GM23338 (cell line): Measurements from ENCODE around the gene CGB3.
"Not testable (repeated sequence)": the region's sequence is repeated elsewhere in the genome, so short reads cannot be mapped to it uniquely, and the experiment has no call there.

Experiments
- CREB1 ChIP-seq: fragments of 250-450 bp; sonication (Bioruptor Pico); IDR thresholded peaks from 2 replicates; pipeline ENCODE4 v1.5.0; 2020; ENCODE audit warnings: low read depth, mild to moderate bottlenecking, moderate library complexity
- CTCF ChIP-seq, 2 experiments: fragments of 200-600 bp in 1 of 2; sonication (generic) in 1 of 2; conservative IDR thresholded peaks; 2 replicates each; pipeline versions ENCODE4 v1.5.1 to v1.6.1; 2016 to 2017; ENCODE audit warnings: antibody characterized with exemption in 2 of 2, low read depth in 2 of 2, mild to moderate bottlenecking in 2 of 2, moderate library complexity in 1 of 2
- EZH2 ChIP-seq: fragments of 200-600 bp; sonication (generic); IDR thresholded peaks from one replicate; pipeline ENCODE4 v1.8.0; 2017; ENCODE audit warnings: antibody characterized with exemption, mild to moderate bottlenecking, low read depth; ENCODE audit not compliant: unreplicated experiment
- EZH2phosphoT487 ChIP-seq: fragments of 200-600 bp; sonication (generic); IDR thresholded peaks from one replicate; pipeline ENCODE4 v1.8.1; 2018; ENCODE audit warnings: antibody characterized with exemption; ENCODE audit not compliant: unreplicated experiment
- POLR2AphosphoS5 ChIP-seq: IDR thresholded peaks from 2 replicates; pipeline ENCODE4 v1.6.1; 2016; ENCODE audit warnings: antibody characterized with exemption, low read depth
- REST ChIP-seq: IDR thresholded peaks from one replicate; pipeline ENCODE4 v1.6.1; 2018; ENCODE audit warnings: antibody characterized with exemption; ENCODE audit not compliant: unreplicated experiment
- STAT1 ChIP-seq: IDR thresholded peaks from one replicate; pipeline ENCODE4 v1.6.1; 2016; ENCODE audit warnings: antibody characterized with exemption; ENCODE audit not compliant: unreplicated experiment
- ZNF331 ChIP-seq: fragments of 250-450 bp; sonication (Bioruptor Pico); IDR thresholded peaks from 2 replicates; pipeline ENCODE4 v1.5.0; 2020; ENCODE audit warnings: low read depth, mild to moderate bottlenecking, moderate library complexity

GRCh38 chr19:49031642-49032301, 7.6 kb upstream of the CGB3 start, which contains the start of gene CGB2:
- TF ChIP-seq CTCF (conservative IDR thresholded peaks at IDR 0.05; ENCODE audit: low read depth in 2 of 2) (peak; percentile 67 to 70), CREB1 (peak; percentile 91)
- not testable (repeated sequence) for TF ChIP-seq EZH2; POLR2AphosphoS5; REST; STAT1; EZH2phosphoT487; ZNF331 (CRISPR knock-in tag)
